ENCODE measurements around the gene CD96.
"Not testable (repeated sequence)": the region's sequence is repeated elsewhere in the genome, so short reads cannot be mapped to it uniquely, and the experiment has no call there.

The CD96 gene

GRCh38 chr3:111668888-111669488, 127.0 kb downstream of the CD96 start:
- no peak overlapping the region for H3K27ac Mint-ChIP-seq
- ATAC-seq (replicated peaks), result peak; percentile 45 to 53
- no peak overlapping the region for H3K4me3 Mint-ChIP-seq
- no peak for DNase-seq
- no peaks in the 10 kb centered on the region for H3K27me3 Mint-ChIP-seq
- H3K9me3 Mint-ChIP-seq, result peaks cover 0 to 2% of the 10 kb centered on the region in 2 donors
- H3K36me3 Mint-ChIP-seq, result peaks cover 0 to 3% of the 10 kb centered on the region in 2 donors
- H3K4me1 Mint-ChIP-seq, result peaks cover 19 to 36% of the 10 kb centered on the region in 2 donors

- ATAC-seq (replicated peaks) (no peak), DNase-seq (no peak)
- H3K27ac Mint-ChIP-seq, result no peak overlapping the region
- peaks cover 0 to 3% of the 10 kb centered on the region in 2 donors for H3K36me3 Mint-ChIP-seq
- no peaks in the 10 kb centered on the region for H3K27me3 Mint-ChIP-seq
- no peaks in the 10 kb centered on the region for H3K9me3 Mint-ChIP-seq
- H3K4me3 Mint-ChIP-seq, result no peak overlapping the region
- peaks cover 25 to 44% of the 10 kb centered on the region in 2 donors for H3K4me1 Mint-ChIP-seq
Measured at GRCh38 chr3:111669926-111670630, 128.1 kb downstream of the CD96 start.

GRCh38 chr3:111672461-111672860, 130.5 kb downstream of the CD96 start:
- H3K27ac Mint-ChIP-seq; H3K36me3 Mint-ChIP-seq; H3K9me3 Mint-ChIP-seq; DNase-seq; H3K4me3 Mint-ChIP-seq; ATAC-seq (replicated peaks); H3K27me3 Mint-ChIP-seq: not testable (repeated sequence)
- peaks cover 35 to 56% of the 10 kb centered on the region in 2 donors for H3K4me1 Mint-ChIP-seq

- no peaks in the 10 kb centered on the region for H3K27me3 Mint-ChIP-seq
- no peak overlapping the region for H3K27ac Mint-ChIP-seq
- DNase-seq (no peak), ATAC-seq (replicated peaks) (no peak)
- peaks cover 32 to 46% of the 10 kb centered on the region in 2 donors for H3K4me1 Mint-ChIP-seq
- no peaks in the 10 kb centered on the region for H3K9me3 Mint-ChIP-seq
- H3K4me3 Mint-ChIP-seq, result peak overlapping the region; percentile 92
- peaks cover 1 to 7% of the 10 kb centered on the region in 2 donors for H3K36me3 Mint-ChIP-seq
Measured at GRCh38 chr3:111675846-111676210, 133.8 kb downstream of the CD96 start.

GRCh38 chr3:111676211-111677006, 134.4 kb downstream of the CD96 start:
- Mint-ChIP-seq H3K36me3 (peaks cover 1 to 10% of the 10 kb centered on the region in 2 donors), H3K27ac (no peak overlapping the region), H3K4me3 (peak overlapping the region; percentile 92), H3K4me1 (peaks cover 34 to 50% of the 10 kb centered on the region in 2 donors), H3K9me3 (no peaks in the 10 kb centered on the region), H3K27me3 (no peaks in the 10 kb centered on the region)
- DNase-seq (no peak), ATAC-seq (replicated peaks) (peak in 1 of 2 donors; percentile 13)

GRCh38 chr3:111677007-111677392, 135.0 kb downstream of the CD96 start:
- Mint-ChIP-seq H3K27ac (peak overlapping the region; percentile 74), H3K36me3 (peaks cover 1 to 12% of the 10 kb centered on the region in 2 donors), H3K9me3 (no peaks in the 10 kb centered on the region), H3K4me3 (peak overlapping the region; percentile 92), H3K4me1 (peaks cover 39 to 56% of the 10 kb centered on the region in 2 donors), H3K27me3 (no peaks in the 10 kb centered on the region)
- DNase-seq (no peak), ATAC-seq (replicated peaks) (no peak)

GRCh38 chr3:111681661-111682426, 139.8 kb downstream of the CD96 start:
- peaks cover 0 to 4% of the 10 kb centered on the region in 2 donors for H3K9me3 Mint-ChIP-seq
- peaks cover 34 to 51% of the 10 kb centered on the region in 2 donors for H3K4me1 Mint-ChIP-seq
- no peak overlapping the region for H3K4me3 Mint-ChIP-seq
- DNase-seq (no peak), ATAC-seq (replicated peaks) (no peak)
- H3K36me3 Mint-ChIP-seq, result peaks cover 9 to 20% of the 10 kb centered on the region in 2 donors
- H3K27ac Mint-ChIP-seq, result no peak overlapping the region
- H3K27me3 Mint-ChIP-seq, result no peaks in the 10 kb centered on the region

- ATAC-seq (replicated peaks) (peak; percentile 45 to 61), DNase-seq (no peak)
- peaks cover 0 to 4% of the 10 kb centered on the region in 2 donors for H3K9me3 Mint-ChIP-seq
- H3K27ac Mint-ChIP-seq, result no peak overlapping the region
- peaks cover 25 to 41% of the 10 kb centered on the region in 2 donors for H3K4me1 Mint-ChIP-seq
- no peak overlapping the region for H3K4me3 Mint-ChIP-seq
- peaks cover 8 to 20% of the 10 kb centered on the region in 2 donors for H3K36me3 Mint-ChIP-seq
- H3K27me3 Mint-ChIP-seq, result no peaks in the 10 kb centered on the region
Measured at GRCh38 chr3:111684640-111685039, 142.6 kb downstream of the CD96 start.

- peaks cover 14 to 42% of the 10 kb centered on the region in 2 donors for H3K4me1 Mint-ChIP-seq
- H3K27ac Mint-ChIP-seq, result no peak overlapping the region
- H3K4me3 Mint-ChIP-seq, result no peak overlapping the region
- no peak for ATAC-seq (replicated peaks)
- no peaks in the 10 kb centered on the region for H3K27me3 Mint-ChIP-seq
- no peak for DNase-seq
- H3K9me3 Mint-ChIP-seq, result peaks cover 0 to 4% of the 10 kb centered on the region in 2 donors
- H3K36me3 Mint-ChIP-seq, result peaks cover 8% of the 10 kb centered on the region in 2 donors
Measured at GRCh38 chr3:111688190-111688800, 146.3 kb downstream of the CD96 start.

GRCh38 chr3:111690242-111690641, 148.2 kb downstream of the CD96 start:
- no peak overlapping the region for H3K4me3 Mint-ChIP-seq
- H3K27me3 Mint-ChIP-seq, result no peaks in the 10 kb centered on the region
- DNase-seq (no peak), ATAC-seq (replicated peaks) (peak; percentile 62 to 76)
- no peaks in the 10 kb centered on the region for H3K9me3 Mint-ChIP-seq
- H3K36me3 Mint-ChIP-seq, result no peaks in the 10 kb centered on the region
- H3K27ac Mint-ChIP-seq, result no peak overlapping the region
- peaks cover 11 to 35% of the 10 kb centered on the region in 2 donors for H3K4me1 Mint-ChIP-seq

- DNase-seq, result no peak
- peak; percentile 33 to 38 for ATAC-seq (replicated peaks)
- no peak overlapping the region for H3K27ac Mint-ChIP-seq
- no peaks in the 10 kb centered on the region for H3K27me3 Mint-ChIP-seq
- no peak overlapping the region for H3K4me3 Mint-ChIP-seq
- peaks cover 11 to 35% of the 10 kb centered on the region in 2 donors for H3K4me1 Mint-ChIP-seq
- no peaks in the 10 kb centered on the region for H3K36me3 Mint-ChIP-seq
- H3K9me3 Mint-ChIP-seq, result no peaks in the 10 kb centered on the region
Measured at GRCh38 chr3:111691293-111691909, 149.4 kb downstream of the CD96 start.

GRCh38 chr3:111692593-111693552, 150.9 kb downstream of the CD96 start:
- ATAC-seq (replicated peaks), result peak; percentile 86 to 87
- peaks cover 10 to 28% of the 10 kb centered on the region in 2 donors for H3K4me1 Mint-ChIP-seq
- no peaks in the 10 kb centered on the region for H3K9me3 Mint-ChIP-seq
- no peaks in the 10 kb centered on the region for H3K36me3 Mint-ChIP-seq
- H3K27ac Mint-ChIP-seq, result peak overlapping the region; percentile 6
- no peaks in the 10 kb centered on the region for H3K27me3 Mint-ChIP-seq
- DNase-seq, result no peak
- H3K4me3 Mint-ChIP-seq, result no peak overlapping the region
